ENCODE data around the gene A2M.

A2M gene

DNA sequence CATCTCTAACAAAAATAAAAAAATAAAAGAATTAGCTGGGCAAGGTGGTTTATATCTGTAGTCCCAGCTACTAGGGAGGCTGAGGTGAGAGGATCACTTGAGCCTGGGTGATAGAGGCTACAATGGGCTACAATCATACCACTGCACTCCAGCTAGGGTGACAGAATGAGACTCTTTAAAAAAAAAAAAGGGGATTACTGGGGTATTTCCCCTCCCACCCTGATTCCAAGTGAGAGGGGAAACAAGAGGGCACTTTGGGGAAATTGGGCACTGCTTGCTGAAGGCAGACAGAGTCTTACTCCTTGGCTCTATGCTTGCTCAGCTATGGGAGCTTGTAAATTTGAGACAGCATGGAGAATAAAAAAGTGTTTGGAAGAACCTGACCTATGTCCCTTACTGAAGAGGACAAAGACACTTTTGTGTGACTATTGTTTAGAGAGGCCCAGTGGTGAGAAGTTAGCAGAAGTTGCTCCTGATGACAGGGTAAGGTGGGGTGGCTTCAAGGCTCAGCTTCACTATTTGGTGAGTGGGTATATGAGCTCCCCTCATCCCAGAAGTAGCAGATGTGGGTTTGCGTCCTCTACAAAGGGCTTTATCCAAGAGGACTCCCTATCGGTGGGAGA lies 82.3 kb downstream of the A2M start:
- no peak for DNase-seq

DNA sequence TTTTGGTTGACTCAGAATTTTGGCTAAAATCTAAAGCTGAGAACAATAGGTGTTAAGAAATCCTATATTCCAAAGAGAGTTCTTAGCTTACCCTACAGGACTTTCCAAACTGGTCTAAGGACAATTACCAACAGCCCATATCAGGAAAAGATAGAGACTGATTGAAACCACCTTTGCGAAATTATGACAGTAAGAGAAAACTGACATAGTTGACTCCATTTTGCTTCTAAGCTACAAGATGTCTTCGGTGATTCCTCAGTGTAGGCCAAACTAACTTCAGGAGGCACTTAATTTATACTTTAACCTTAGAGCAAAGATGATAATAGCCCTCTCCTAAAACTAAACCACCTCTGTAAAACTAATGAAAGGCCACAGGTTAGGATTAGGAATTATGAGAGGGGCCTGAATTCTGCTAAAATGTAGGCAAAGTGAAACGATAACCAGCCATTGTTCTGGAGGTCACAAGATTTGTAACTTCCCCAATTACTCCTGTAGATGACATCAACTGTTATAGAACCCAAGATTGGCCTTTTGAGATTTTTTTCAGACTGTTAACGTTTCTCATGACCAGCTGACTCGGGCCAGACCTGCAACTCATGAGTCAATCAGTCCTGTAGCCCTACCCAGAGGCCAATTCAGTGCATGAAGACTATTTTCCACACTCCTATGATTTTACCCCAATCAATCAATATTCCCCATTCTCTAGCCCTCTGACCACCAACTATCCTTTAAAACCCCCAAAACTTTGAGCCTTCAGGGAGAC lies 83.3 kb downstream of the A2M start:
- no peak for DNase-seq

DNA sequence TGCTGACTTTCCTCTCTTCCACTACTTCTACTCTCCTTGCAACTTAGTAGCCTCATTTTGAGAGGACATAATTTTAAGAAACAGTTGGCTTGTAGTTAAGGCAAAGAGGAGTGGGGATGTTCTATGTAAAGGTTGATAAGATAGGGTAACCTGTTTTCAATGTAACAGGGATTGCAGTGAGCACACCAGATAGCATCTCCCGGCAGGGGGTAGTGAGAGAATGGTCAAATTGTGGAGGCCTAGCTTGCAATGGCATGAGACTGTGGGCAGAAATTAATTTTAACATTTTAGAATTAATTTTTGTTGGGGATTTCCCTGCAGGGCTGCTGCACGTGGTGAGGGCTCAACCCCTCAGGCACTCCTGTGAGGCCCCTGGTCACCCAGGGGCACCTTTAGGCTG lies 84.9 kb downstream of the A2M start:
- DNase-seq, result no peak

DNA sequence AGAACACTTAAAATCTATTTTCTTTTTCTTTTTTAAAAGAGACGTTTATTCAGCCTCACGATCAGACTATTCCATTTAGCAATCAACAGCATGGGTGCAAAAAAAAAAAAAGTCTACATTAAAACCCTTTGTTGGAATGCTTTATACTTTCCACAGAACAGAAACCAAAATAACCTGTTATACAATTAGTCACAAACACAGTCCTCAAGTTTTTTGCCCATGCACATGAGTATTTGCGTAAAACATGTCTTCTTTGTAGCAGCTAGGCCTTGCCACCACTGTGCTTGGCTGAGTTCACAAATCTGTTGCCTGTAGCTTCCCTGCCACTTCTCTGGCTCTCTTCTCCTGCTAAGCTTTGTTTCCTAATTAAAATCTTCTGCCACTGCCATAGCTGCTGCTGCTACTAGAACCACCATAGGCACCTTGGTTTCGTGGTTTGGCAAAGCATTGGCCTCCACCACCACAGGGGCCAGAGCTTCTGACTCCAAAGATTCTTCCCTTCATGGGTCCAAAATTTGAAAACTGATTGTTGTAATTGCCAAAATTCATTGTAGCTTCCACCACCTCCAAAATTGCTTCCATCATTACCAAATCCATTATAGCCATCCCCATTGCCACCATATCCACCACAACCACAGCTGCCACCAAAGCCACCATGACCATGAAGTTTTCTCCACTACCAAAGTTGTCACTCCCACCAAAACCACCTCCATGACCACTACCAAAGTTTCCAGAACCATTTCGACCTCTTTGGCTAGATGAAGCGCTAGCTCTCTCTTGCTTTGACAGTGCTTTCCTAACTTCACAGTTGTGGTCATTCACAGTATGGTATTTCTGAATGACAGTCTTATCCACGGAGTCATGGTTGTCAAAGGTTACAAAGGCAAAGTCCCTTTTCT lies 88.3 kb downstream of the A2M start:
- no peak for DNase-seq

DNA sequence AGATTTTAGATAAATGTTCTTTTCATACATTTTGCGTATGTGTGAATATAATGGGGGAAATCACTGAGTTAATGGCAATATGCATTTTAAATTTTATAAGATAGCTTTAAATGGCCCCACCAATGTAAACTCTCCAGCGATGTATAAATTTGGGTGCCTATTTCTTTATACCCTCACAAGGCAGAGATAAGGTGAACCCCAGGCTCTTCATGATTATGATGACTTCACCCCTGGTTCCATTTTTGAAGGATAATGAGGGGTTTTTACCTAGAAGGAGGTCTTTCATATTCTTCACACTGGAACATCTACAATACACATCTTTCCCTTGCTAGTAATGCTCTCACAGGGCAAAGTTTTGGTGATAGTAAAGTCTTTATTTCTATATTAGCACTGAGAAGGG lies 91.2 kb downstream of the A2M start:
- no peak for DNase-seq

DNA sequence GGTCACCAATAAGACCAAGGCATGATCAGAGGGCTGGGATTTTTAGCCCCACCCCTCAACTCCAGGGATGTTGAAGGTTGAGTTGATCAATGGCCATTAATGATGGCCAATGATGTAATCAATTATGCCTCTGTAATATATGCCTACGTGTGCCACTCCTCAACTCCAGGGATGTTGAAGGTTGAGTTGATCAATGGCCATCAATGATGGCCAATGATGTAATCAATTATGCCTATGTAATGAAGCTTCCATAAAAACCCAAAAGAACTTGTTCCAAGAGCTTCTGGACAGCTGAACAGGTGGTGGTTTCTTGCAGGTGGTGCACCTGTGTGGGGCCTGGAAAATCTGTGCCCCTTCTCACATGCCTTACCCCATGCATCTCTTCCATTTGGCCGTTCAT lies 93.1 kb downstream of the A2M start:
- no peak for DNase-seq
